ENCODE data around the gene SLC37A4. TPM values are rescaled to one million over a fixed set of nuclear protein-coding genes. Genes with fewer than 3 reads are reported as not detected.
"Not testable (repeated sequence)": the region's sequence is repeated elsewhere in the genome, so short reads cannot be mapped to it uniquely, and the experiment has no call there.

Gene SLC37A4
- total and polyA plus RNA-seq, 5 donors from 2014 or later = 6.8 to 14.7 (median 10.7) TPM

DNA sequence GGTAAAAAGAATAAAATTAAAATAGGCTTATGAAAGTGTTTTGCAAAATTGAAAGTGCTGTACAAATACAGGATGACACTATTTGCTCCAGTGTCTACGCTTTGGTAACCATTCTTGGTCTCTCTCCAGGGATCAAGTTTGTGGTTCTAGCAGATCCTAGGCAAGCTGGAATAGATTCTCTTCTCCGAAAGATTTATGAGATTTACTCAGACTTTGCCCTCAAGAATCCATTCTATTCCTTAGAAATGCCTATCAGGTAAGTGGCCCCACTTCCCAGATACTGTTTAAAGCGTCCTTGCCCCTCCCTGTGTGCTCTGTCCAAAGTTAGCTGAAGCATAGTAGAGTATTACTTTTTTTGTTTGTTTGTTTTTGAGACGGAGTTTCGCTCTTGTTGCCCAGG is 9.0 kb downstream of the SLC37A4 start:
- H3K9me3 Mint-ChIP-seq = peaks cover 0 to 1% (median 0%) of the 10 kb centered on the region in 7 donors
- H3K36me3 Mint-ChIP-seq = peaks cover 40% of the 10 kb centered on the region
- no peak overlapping the region for H3K27ac ChIP-seq (ENCODE audit: insufficient read depth, low read length, poor library complexity, severe bottlenecking)

DNA sequence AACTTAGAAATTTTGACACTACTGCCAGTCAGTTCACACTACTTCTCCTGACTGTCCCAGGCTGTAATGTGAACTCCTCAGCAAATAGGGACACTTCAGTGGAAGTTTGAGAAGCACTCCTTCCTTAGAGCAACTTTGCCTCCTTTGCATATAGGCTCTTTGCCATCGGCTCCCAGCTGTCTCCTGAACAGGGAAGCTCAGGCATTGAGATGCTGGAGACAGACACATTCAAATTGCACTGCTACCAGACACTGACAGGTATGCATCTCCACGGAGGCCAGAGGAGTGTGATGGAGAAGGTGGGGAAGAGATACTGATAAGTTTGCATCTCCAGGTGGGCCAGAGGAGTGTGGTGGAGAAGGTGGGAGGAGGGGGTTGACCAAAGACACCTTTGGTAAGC is 10.7 kb downstream of the SLC37A4 start:
- Mint-ChIP-seq H3K4me1 (peaks cover 20 to 87% (median 44%) of the 10 kb centered on the region in 4 donors), H3K4me3 (peak overlapping the region; percentile 98 to 100 (median 100)), H3K27me3 (peaks cover 4% of the 10 kb centered on the region), H3K27ac (peak overlapping the region; percentile 99 to 100 (median 100)), H3K36me3 (peaks cover 41% of the 10 kb centered on the region), H3K9me3 (peaks cover 0 to 1% (median 0%) of the 10 kb centered on the region in 7 donors)
- H3K27me3 ChIP-seq (ENCODE audit: control insufficient read depth, insufficient read depth, low read length) = no peaks in the 10 kb centered on the region
- no peaks in the 10 kb centered on the region for H3K9me3 ChIP-seq (ENCODE audit: control insufficient read depth in 2 of 2, low read length in 2 of 2)
- peaks cover 60% of the 10 kb centered on the region for H3K36me3 ChIP-seq (ENCODE audit: control insufficient read depth, insufficient read depth, low read length)
- peak overlapping the region; percentile 75 for H3K4me3 ChIP-seq (ENCODE audit: low read depth, low read length)
- peak overlapping the region; percentile 94 for H3K27ac ChIP-seq (ENCODE audit: insufficient read depth, low read length, poor library complexity, severe bottlenecking)
- DNase-seq = no peak
- ATAC-seq (ENCODE audit: low read depth in 2 of 2) = no peak
- H3K4me1 ChIP-seq (ENCODE audit: control insufficient read depth, insufficient read depth, low read length, poor library complexity, severe bottlenecking) = peaks cover 48% of the 10 kb centered on the region

More for the DNA sequence above, 9.0 kb downstream of the SLC37A4 start:
- no peak for DNase-seq
- H3K27ac Mint-ChIP-seq = peak overlapping the region in 2 of 3 donors; percentile 56 to 65
- peaks cover 38% of the 10 kb centered on the region for H3K4me1 ChIP-seq (ENCODE audit: control insufficient read depth, insufficient read depth, low read length, poor library complexity, severe bottlenecking)
- peak overlapping the region; percentile 26 for H3K4me3 ChIP-seq (ENCODE audit: low read depth, low read length)
- H3K36me3 ChIP-seq (ENCODE audit: control insufficient read depth, insufficient read depth, low read length) = peaks cover 53% of the 10 kb centered on the region
- peak overlapping the region; percentile 27 to 100 (median 44) for H3K4me3 Mint-ChIP-seq
- H3K9me3 ChIP-seq (ENCODE audit: control insufficient read depth in 2 of 2, low read length in 2 of 2) = no peaks in the 10 kb centered on the region
- H3K4me1 Mint-ChIP-seq = peaks cover 20 to 76% (median 43%) of the 10 kb centered on the region in 4 donors
- H3K27me3 ChIP-seq (ENCODE audit: control insufficient read depth, insufficient read depth, low read length) = no peaks in the 10 kb centered on the region
- peaks cover 4% of the 10 kb centered on the region for H3K27me3 Mint-ChIP-seq
- ATAC-seq (ENCODE audit: low read depth in 2 of 2) = no peak

DNA sequence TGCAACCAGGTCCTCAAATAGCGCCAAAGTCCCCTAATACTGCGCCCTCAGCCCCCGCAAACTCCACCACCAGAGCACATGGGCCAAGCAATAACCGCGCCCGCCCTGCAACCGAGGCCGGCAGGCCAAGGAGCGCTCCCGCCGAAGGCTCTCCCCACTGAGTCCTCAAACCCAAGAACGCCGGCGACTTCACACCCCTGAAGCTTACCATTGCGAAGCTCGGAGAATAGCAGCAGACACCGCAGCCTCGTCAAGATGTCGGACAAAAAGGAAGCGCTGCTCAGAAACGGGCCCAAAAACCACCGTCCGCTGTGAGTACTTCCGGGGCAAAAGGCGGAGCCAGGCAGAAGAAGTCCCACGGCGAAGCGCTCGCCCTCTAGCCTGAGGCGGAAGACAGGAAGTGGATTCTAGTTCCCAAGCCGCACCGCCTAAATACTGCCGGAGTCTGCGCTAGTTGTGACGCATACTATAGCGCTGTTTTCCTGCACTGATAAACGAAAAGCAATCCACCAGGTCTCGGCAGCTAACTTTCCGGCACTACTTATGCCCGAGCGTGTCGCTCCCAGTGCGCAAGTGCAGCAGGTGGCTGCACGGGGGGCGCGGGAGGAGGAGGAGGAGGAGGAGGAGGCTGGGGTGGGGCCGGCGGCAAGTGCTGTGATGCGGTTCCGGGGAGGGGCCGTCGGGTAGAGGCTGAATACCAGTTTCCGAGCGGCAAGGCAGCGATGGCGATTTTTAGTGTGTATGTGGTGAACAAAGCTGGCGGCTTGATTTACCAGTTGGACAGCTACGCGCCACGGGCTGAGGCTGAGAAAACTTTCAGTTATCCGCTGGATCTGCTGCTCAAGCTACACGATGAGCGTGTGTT is 12.4 kb downstream of the SLC37A4 start, which contains the start of the genes RPS25 and TRAPPC4:
Gene RPS25 (minus strand): TSS at position 270 of the 865 bp plus-strand sequence. CDS start 59 bp downstream, at position 211.
Gene TRAPPC4 (plus strand): TSS at position 693 of the 865 bp plus-strand sequence. CDS start 30 bp downstream, at position 723.
- Histone ChIP-seq H3K9me3 (ENCODE audit: control insufficient read depth in 2 of 2, low read length in 2 of 2) (no peaks in the 10 kb centered on the region), H3K4me1 (ENCODE audit: control insufficient read depth, insufficient read depth, low read length, poor library complexity, severe bottlenecking) (peaks cover 48% of the 10 kb centered on the region), H3K36me3 (ENCODE audit: control insufficient read depth, insufficient read depth, low read length) (peaks cover 57% of the 10 kb centered on the region), H3K27ac (ENCODE audit: insufficient read depth, low read length, poor library complexity, severe bottlenecking) (peak within 1 kb of the TSS; percentile 94), H3K27me3 (ENCODE audit: control insufficient read depth, insufficient read depth, low read length) (no peaks in the 10 kb centered on the region), H3K4me3 (ENCODE audit: low read depth, low read length) (peak within 1 kb of the TSS; percentile 97)
- Mint-ChIP-seq H3K4me3 (peak within 1 kb of the TSS; percentile 98 to 100 (median 100)), H3K4me1 (peaks cover 12 to 74% (median 39%) of the 10 kb centered on the region in 4 donors), H3K36me3 (peaks cover 37% of the 10 kb centered on the region), H3K27ac (peak within 1 kb of the TSS; percentile 99 to 100 (median 100)), H3K27me3 (peaks cover 4% of the 10 kb centered on the region), H3K9me3 (peaks cover 0 to 1% (median 0%) of the 10 kb centered on the region in 7 donors)
- peak; percentile 88 to 91 for ATAC-seq (ENCODE audit: low read depth in 2 of 2)
- DNase-seq = peak; percentile 94 to 98 (median 97)

DNA sequence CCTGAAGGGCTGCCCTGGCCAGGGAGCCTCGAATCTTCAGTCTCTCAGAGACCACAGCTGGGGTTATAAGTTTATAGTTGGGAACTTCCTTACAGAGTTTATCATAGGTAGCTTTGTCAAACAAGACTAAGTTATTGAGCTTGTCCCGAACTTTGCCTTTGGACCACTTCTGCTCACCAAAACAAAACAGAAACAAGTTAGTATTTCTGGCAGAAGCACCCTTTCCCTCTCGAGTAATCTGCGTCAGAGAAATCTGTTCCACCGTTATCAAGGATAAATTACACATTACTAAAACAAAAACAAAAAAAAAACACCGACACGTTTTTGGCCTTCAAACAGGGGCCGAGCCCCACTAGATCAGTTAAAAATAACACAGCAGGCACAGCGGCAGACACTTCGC is 13.3 kb downstream of the SLC37A4 start:
- H3K36me3 ChIP-seq (ENCODE audit: control insufficient read depth, insufficient read depth, low read length) = peaks cover 57% of the 10 kb centered on the region

DNA sequence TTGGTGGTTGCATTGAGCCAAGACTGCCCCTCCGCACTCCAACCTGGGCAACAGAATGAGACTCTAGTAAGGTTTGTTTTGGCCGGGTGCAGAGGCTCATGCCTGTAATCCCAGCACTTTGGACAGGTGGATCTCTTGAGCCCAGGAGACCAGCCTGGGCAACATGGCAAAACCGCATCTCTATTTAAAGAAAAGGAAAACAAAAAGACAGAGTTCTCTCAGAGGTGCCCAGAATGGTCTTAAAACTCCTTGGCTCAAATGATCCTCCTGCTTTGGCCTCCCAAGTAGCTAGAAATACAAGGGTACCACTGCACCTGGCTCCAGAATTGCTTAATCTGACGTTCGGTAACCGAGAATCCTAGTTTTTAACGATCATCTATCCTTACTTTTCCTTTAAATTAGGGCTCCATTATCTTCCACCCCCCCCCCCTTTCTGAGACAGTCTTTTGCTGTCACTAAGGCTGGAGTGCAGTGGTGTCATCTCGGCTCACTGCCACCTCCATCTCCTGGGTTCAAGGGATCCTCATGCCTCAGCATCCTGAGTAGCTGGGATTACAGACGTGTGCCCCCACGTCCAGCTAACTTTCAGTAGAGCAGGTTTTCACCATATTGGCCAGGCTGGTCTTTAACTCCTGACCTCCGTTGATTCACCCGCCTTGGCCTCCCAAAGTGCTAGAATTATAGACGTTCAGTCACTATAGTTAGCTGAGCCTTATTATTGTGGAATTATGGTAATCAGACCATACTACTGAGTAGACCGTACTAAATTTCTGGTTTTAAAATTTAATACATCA is 14.3 kb downstream of the SLC37A4 start:
- Histone ChIP-seq H3K27ac (ENCODE audit: insufficient read depth, low read length, poor library complexity, severe bottlenecking) (peak overlapping the region; percentile 94), H3K36me3 (ENCODE audit: control insufficient read depth, insufficient read depth, low read length) (peaks cover 59% of the 10 kb centered on the region), H3K4me3 (ENCODE audit: low read depth, low read length) (peak overlapping the region; percentile 97), H3K9me3 (ENCODE audit: control insufficient read depth in 2 of 2, low read length in 2 of 2) (no peaks in the 10 kb centered on the region), H3K4me1 (ENCODE audit: control insufficient read depth, insufficient read depth, low read length, poor library complexity, severe bottlenecking) (peaks cover 45% of the 10 kb centered on the region), H3K27me3 (ENCODE audit: control insufficient read depth, insufficient read depth, low read length) (no peaks in the 10 kb centered on the region)
- Mint-ChIP-seq H3K4me1 (peaks cover 9 to 62% (median 41%) of the 10 kb centered on the region in 4 donors), H3K27ac (peak overlapping the region; percentile 60 to 100 (median 100)), H3K4me3 (peak overlapping the region; percentile 98 to 100 (median 100)), H3K9me3 (peaks cover 0 to 1% (median 0%) of the 10 kb centered on the region in 7 donors), H3K27me3 (peaks cover 4% of the 10 kb centered on the region), H3K36me3 (peaks cover 41% of the 10 kb centered on the region)
- ATAC-seq (ENCODE audit: low read depth in 2 of 2) (no peak), DNase-seq (no peak)

More for the DNA sequence above, 13.3 kb downstream of the SLC37A4 start:
- H3K27ac Mint-ChIP-seq = peak overlapping the region; percentile 99 to 100 (median 100)
- H3K27me3 Mint-ChIP-seq; H3K9me3 Mint-ChIP-seq; H3K9me3 ChIP-seq (ENCODE audit: control insufficient read depth in 2 of 2, low read length in 2 of 2); H3K27me3 ChIP-seq (ENCODE audit: control insufficient read depth, insufficient read depth, low read length); ATAC-seq (ENCODE audit: low read depth in 2 of 2): not testable (repeated sequence)
- DNase-seq = peak in 1 of 3 donors; percentile 28
- peak overlapping the region; percentile 94 for H3K27ac ChIP-seq (ENCODE audit: insufficient read depth, low read length, poor library complexity, severe bottlenecking)
- H3K4me1 ChIP-seq (ENCODE audit: control insufficient read depth, insufficient read depth, low read length, poor library complexity, severe bottlenecking) = peaks cover 48% of the 10 kb centered on the region
- H3K4me3 ChIP-seq (ENCODE audit: low read depth, low read length) = peak overlapping the region; percentile 97
- H3K36me3 Mint-ChIP-seq = peaks cover 41% of the 10 kb centered on the region
- peaks cover 11 to 69% (median 42%) of the 10 kb centered on the region in 4 donors for H3K4me1 Mint-ChIP-seq
- H3K4me3 Mint-ChIP-seq = peak overlapping the region; percentile 98 to 100 (median 100)

DNA sequence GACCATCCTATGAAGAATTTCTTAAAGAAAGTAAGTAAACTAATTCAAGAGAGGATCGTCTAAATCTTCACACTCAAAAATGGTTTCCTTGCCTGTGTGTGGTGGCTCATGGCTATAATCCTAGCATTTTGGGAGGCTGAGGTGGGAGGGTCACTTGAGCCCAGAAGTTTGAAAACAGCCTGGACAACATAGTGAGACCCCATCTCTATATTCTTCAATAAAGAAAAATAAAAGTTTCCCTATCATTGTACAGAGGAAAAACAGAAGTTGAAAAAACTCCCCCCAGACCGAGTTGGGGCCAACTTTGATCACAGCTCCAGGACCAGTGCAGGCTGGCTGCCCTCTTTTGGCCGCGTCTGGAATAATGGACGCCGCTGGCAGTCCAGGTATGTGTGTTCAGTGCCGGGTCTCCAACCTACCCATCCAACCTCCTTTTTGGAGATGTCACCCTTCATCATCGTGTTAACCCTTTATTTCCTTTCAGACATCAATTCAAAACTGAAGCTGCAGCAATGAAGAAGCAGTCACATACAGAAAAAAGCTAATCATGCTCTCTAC is 15.5 kb downstream of the SLC37A4 start:
- no peak overlapping the region for H3K4me3 ChIP-seq (ENCODE audit: low read depth, low read length)
- DNase-seq = no peak
- peaks cover 0 to 1% (median 0%) of the 10 kb centered on the region in 7 donors for H3K9me3 Mint-ChIP-seq
- peaks cover 44% of the 10 kb centered on the region for H3K36me3 Mint-ChIP-seq
- peaks cover 34% of the 10 kb centered on the region for H3K4me1 ChIP-seq (ENCODE audit: control insufficient read depth, insufficient read depth, low read length, poor library complexity, severe bottlenecking)
- no peaks in the 10 kb centered on the region for H3K9me3 ChIP-seq (ENCODE audit: control insufficient read depth in 2 of 2, low read length in 2 of 2)
- H3K27me3 ChIP-seq (ENCODE audit: control insufficient read depth, insufficient read depth, low read length) = no peaks in the 10 kb centered on the region
- H3K4me3 Mint-ChIP-seq = peak overlapping the region in 2 of 4 donors; percentile 13 to 98
- peak overlapping the region; percentile 29 for H3K27ac ChIP-seq (ENCODE audit: insufficient read depth, low read length, poor library complexity, severe bottlenecking)
- H3K4me1 Mint-ChIP-seq = peaks cover 6 to 53% (median 40%) of the 10 kb centered on the region in 4 donors
- peaks cover 66% of the 10 kb centered on the region for H3K36me3 ChIP-seq (ENCODE audit: control insufficient read depth, insufficient read depth, low read length)
- H3K27ac Mint-ChIP-seq = no peak overlapping the region
- H3K27me3 Mint-ChIP-seq = peaks cover 4% of the 10 kb centered on the region
- ATAC-seq (ENCODE audit: low read depth in 2 of 2) = no peak

All from CD4-positive, CD25-positive, alpha-beta regulatory T cell (primary cell).